Thoracic aorta (tissue), 2 donors: ENCODE results near the gene BDH1. TPM values are rescaled to one million over a fixed set of nuclear protein-coding genes. Genes with fewer than 3 reads are reported as not detected.
A peak's percentile ranks its signal among the peaks of the same experiment; 100 is the strongest.

Experiments
- ATAC-seq: fragments of 150-250 bp; one replicate; pipeline ENCODE4 v1.8.0; 2017; ENCODE audit warnings: low read depth; ENCODE audit not compliant: insufficient number of reproducible peaks, low FRiP score
- DNase-seq: peaks from one replicate; pipeline ENCODE4 v3.0.0-alpha.2; 2020; ENCODE audit warnings: low spot score
- H3K27ac ChIP-seq, 2 donors: fragments of 200-600 bp; sonication (generic); 1 replicate in 1 of 2; 2 replicates in 1 of 2; pipeline ENCODE4 v1.5.1; 2016; ENCODE audit warnings: mild to moderate bottlenecking in 2 of 2, moderate library complexity in 2 of 2
- H3K27me3 ChIP-seq: fragments of 200-600 bp; sonication (generic); replicated peaks from 2 replicates; pipeline ENCODE4 v1.6.0; 2016; ENCODE audit warnings: mild to moderate bottlenecking; ENCODE audit not compliant: insufficient read depth
- H3K36me3 ChIP-seq: fragments of 200-600 bp; sonication (generic); one replicate; pipeline ENCODE4 v1.5.1; 2016
- H3K4me1 ChIP-seq, 2 donors: fragments of 200-600 bp; sonication (generic); 1 replicate in 1 of 2; 2 replicates in 1 of 2; pipeline versions ENCODE4 v1.5.1 to v1.6.0; 2016; ENCODE audit warnings: low read depth in 2 of 2, mild to moderate bottlenecking in 1 of 2; ENCODE audit not compliant: control insufficient read depth in 1 of 2
- H3K4me3 ChIP-seq: fragments of 200-600 bp; sonication (generic); 2 replicates; pipeline ENCODE4 v1.5.1; 2016; ENCODE audit warnings: mild to moderate bottlenecking
- H3K9me3 ChIP-seq: fragments of 200-600 bp; sonication (generic); 2 replicates; pipeline ENCODE4 v1.5.1; 2016
- CTCF ChIP-seq: fragments of 200-600 bp; sonication (generic); IDR thresholded peaks from one replicate; pipeline ENCODE4 v1.5.1; 2019; ENCODE audit warnings: antibody characterized with exemption
- total RNA-seq, 2 donors: library from RNA; depleted of rRNA; stranded (reverse); fragments of >200 nt; gene quantifications; one replicate each; pipeline versions ENCODE4 v1.1.0 to v1.2.3, GENCODE V29; 2016

The BDH1 gene
- total RNA-seq, 2 donors from 2014 or later: 5.3 to 15.4 TPM

- DNase-seq: no peak
- no peak for ATAC-seq
- no peaks in the 10 kb centered on the region for H3K27me3 ChIP-seq
Measured at GRCh38 chr3:197490098-197491058, 65.4 kb downstream of the BDH1 start.

GRCh38 chr3:197487911-197488391, 67.8 kb downstream of the BDH1 start:
- no peaks in the 10 kb centered on the region for H3K9me3 ChIP-seq
- peak; percentile 13 for DNase-seq
- no peak overlapping the region for H3K4me3 ChIP-seq
- no peaks in the 10 kb centered on the region for H3K27me3 ChIP-seq
- ATAC-seq: no peak
- TF ChIP-seq CTCF: no peak
- no peaks in the 10 kb centered on the region for H3K36me3 ChIP-seq
- no peak overlapping the region for H3K27ac ChIP-seq
- H3K4me1 ChIP-seq: peaks cover 0 to 19% of the 10 kb centered on the region in 2 donors

More at GRCh38 chr3:197490098-197491058, 65.4 kb downstream of the BDH1 start:
- H3K4me1 ChIP-seq: peaks cover 0 to 30% of the 10 kb centered on the region in 2 donors
- H3K9me3 ChIP-seq: no peaks in the 10 kb centered on the region
- H3K36me3 ChIP-seq: no peaks in the 10 kb centered on the region
- no peak overlapping the region for H3K4me3 ChIP-seq
- TF ChIP-seq CTCF: no peak
- no peak overlapping the region for H3K27ac ChIP-seq

- Histone ChIP-seq H3K27me3 (no peaks in the 10 kb centered on the region), H3K36me3 (no peaks in the 10 kb centered on the region), H3K4me3 (no peak overlapping the region), H3K4me1 (peaks cover 0 to 19% of the 10 kb centered on the region in 2 donors), H3K9me3 (no peaks in the 10 kb centered on the region), H3K27ac (no peak overlapping the region)
- DNase-seq (no peak), ATAC-seq (no peak)
- TF ChIP-seq CTCF: no peak
Measured at GRCh38 chr3:197486861-197487260, 68.9 kb downstream of the BDH1 start.

GRCh38 chr3:197485143-197485542, 70.6 kb downstream of the BDH1 start:
- no peak for DNase-seq
- Histone ChIP-seq H3K27me3 (no peaks in the 10 kb centered on the region), H3K4me3 (no peak overlapping the region), H3K36me3 (no peaks in the 10 kb centered on the region), H3K27ac (no peak overlapping the region), H3K4me1 (peaks cover 0 to 15% of the 10 kb centered on the region in 2 donors), H3K9me3 (no peaks in the 10 kb centered on the region)
- no peak for TF ChIP-seq CTCF
- ATAC-seq: no peak

GRCh38 chr3:197484204-197484901, 71.4 kb downstream of the BDH1 start:
- H3K4me1 ChIP-seq: peaks cover 0 to 12% of the 10 kb centered on the region in 2 donors
- DNase-seq: no peak
- ATAC-seq: no peak

More at GRCh38 chr3:197484204-197484901, 71.4 kb downstream of the BDH1 start:
- no peak for TF ChIP-seq CTCF
- Histone ChIP-seq H3K4me3 (no peak overlapping the region), H3K27ac (no peak overlapping the region), H3K9me3 (no peaks in the 10 kb centered on the region), H3K36me3 (no peaks in the 10 kb centered on the region), H3K27me3 (no peaks in the 10 kb centered on the region)
